Left colon (tissue), 2 donors: ENCODE data around the gene DYRK1A. TPM values are rescaled to one million over a fixed set of nuclear protein-coding genes. Genes with fewer than 3 reads are reported as not detected.

Experiments
- ATAC-seq: fragments of 200-7000 bp; cut with Tn5 transposase; one replicate; pipeline ENCODE4 v1.9.1; 2020; ENCODE audit warnings: mild to moderate bottlenecking, moderate library complexity
- DNase-seq, 2 donors: peaks; one replicate each; pipeline ENCODE4 v3.0.0-alpha.2; 2020
- intact Hi-C, 2 donors: fragments of 100-400 bp; cut with DNase I in 1 of 2; cut with micrococcal nuclease in 1 of 2; formaldehyde crosslinking; loops; one replicate each; pipeline versions ENCODE4 v1.11.2 to v1.14.0; 2022; cut with DNase I, micrococcal nuclease
- total RNA-seq, 2 donors: library from RNA; stranded (reverse); fragmentation: NEBNext Ultra II Directional; extraction: Animal tissue kit (Norgen Biotek cat#: 25700); gene quantifications; one replicate each; pipeline ENCODE4 v1.2.1, GENCODE V29; 2021
- donor health status: DM: no; HTN: no; CAD: no.
- donor health status: DM: yes; HTN: yes; CAD: no.

DYRK1A gene
- total RNA-seq, 2 donors from 2014 or later = 62.0 to 62.1 TPM

DNA sequence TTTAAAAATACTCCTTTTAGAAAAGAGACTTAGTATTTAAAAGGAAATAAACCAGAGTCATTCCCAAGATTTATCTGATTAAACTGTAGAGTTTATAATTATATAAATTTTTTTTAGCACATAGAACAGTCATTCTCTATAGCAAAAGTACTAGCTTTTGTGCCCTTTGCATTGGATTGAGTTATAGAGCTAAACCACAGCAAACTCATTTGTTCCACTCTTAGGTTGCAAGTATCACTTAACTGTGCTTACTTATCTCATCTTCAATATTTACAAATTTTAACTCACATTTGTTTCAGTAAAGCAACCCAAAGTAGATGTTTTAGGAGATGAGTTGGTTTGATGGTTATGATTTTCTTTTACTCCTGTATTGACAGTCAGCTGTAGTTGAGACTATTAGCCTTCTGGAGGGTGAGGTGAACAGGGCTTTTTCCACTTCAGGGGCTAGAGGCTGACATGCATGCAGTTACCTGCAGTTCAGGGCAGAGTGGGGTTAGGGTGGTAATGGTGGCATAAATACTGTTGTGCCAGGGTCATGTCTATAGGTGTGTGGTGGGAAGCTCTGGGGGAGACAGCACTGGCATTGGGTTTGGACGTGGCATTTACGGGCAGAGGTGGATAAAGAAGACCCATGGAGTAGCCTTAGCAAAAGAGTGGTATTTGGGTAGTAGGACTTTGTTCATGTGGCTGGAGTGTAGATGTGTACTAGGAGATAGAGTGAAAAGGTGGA, 42.1 kb downstream of the DYRK1A start:
- DNase-seq (no peak), ATAC-seq (peak; percentile 15)
- intact Hi-C loops = no loop called here

DNA sequence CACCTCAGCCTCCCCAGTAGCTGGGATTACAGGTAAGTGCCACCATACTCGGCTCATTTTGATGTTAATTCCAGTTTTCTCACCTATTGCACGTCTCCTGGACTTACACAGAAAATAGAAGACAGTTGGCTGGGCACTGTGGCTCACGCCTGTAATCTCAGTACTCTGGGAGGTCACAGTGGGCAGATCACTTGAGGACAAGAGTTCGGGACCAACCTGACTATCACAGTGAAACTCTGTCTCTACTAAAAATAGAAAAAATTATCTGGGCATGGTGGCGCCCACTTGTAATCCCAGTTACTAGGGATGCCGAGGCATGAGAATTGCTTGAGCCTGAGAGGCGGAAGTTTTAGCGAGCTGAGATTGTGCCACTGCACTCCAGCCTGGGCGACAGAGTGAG, 44.1 kb downstream of the DYRK1A start:
- ATAC-seq = no peak
- no peak for DNase-seq

DNA sequence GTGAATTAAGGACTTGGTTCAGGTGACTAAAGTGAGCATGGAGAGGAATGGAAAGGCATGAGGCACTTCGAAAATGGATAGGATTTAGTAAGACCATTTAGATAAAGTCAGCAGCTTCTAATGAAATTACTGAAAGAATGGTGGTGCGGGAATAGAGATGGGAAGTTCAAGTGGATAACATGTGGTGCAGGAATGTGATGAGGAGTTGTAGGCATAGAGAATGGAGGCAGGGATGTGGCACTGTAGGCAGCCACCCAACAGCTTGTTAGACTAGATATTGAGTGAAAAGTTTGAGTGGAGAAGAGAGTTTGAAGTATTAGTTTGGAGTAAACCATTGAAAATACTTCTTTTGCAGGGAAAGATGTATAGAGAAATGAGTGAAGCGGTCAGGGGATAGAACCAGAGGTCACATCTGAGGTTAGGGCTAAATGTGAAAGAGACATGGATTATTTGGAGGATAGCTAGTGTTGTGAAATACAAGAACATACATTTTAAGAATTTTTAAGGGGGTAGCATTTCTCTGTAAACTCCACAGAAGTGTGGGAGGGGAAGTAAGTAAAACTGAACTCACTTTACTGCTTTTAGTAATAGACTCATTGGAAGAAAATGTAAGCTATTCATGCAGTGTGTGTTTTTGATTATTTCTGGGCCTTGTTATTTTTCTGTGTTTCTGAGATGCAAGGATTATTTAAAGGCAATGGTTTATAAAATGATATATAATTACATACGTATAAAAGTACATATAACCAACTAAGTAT, 46.2 kb downstream of the DYRK1A start:
- ATAC-seq = no peak
- intact Hi-C loops = no loop called here
- DNase-seq = no peak

More for the DNA sequence above, 44.1 kb downstream of the DYRK1A start:
- intact Hi-C loops = no loop called here

DNA sequence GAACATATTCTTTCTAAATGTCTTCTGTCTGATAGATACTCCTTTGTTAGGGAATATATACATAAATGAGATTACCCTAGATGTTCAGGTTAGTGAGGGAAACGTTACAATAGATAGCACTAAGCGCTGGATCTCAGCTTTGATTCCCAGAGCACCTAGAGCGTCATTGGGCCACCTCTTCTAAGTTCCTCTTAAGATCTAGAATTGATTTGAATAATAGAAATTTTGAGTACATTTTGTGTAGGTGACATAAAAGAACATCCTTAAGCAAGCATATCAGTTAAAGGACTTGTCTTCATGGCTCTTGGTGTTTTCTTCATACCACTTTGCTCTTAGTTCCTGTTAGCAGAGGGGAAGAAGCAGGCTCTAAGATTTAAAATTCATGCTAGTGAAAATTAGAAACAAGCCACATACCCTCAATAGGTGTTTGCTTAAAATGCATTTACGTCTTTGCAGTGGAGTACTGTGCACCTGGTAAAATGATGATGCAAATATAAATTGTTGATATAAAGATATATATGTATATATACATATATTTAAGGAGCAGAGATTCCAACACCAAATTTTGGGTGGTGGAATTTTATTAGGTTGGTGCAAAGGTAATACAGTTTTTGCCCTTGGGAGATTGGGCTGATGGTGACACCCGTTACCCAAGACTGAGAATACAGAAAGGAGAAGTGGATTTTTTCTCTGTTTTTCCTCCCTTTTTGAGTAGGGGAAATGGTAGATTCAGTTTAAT, 47.1 kb downstream of the DYRK1A start:
- DNase-seq (no peak), ATAC-seq (no peak)
- intact Hi-C loops = no loop called here

DNA sequence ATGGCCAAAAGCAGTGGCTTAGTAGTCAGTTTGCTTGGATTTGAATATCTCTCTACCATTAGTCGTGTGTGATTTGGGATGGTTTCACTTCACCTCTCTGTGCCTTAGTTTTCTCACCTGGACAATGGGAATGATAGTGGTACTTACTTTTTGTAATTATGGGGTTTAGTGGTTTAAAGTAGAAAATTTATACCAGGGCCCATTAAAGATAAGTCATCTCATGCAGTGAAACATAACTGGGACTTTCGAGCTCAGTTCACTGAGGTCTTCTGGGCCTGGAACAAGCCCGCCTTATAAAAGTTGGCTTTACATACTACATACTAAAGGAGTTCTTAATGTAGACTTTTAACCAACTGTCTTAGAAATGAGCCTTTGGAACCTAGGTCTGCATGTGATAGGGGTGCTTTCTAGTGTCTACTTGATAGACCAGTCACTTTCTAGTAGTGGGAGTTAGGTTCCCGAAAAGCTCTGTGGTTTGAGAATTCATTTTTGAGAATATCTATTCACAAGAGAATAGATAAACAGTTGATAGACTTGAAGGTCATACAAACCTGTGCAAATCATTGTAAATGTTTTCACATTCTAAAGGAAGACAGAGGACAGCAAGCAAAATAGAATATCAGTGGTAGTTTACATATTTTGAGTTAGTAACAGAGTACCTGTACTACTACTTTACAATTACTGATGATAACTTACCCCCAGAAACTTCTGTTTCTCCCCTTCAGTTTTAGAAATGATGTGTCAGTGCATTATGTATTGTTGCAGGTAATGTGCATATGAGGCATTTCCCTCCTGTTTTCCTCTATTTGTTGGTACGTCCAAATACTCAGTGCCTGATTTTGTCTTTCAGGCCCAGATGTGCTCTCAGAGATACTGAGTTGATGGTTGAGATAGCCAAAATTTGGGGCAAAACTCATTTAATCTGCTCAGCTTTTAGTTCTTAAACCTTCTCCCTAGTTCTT, 48.0 kb downstream of the DYRK1A start:
- intact Hi-C loops = no loop called here
- no peak for ATAC-seq
- DNase-seq = no peak

DNA sequence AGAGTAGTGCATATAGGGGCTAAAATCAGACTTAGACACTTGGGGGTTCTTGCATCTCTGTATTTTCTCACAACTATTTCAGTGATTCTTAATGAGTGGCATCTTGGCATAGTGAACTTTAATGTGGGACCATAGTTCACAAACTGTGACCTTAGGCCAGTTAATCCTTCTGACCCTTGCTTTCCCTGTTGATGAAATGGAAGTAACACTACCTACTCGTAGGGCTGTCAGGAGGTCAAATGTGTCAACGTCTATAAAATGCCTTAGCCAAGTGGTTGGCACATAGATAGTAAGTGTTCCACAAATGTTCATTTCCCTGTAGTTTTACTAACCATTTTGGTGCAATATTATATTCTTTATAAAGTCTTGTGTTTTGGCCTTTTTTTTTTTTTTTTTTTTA, 49.4 kb downstream of the DYRK1A start:
- intact Hi-C loops = no loop called here
- ATAC-seq = peak; percentile 83
- no peak for DNase-seq

DNA sequence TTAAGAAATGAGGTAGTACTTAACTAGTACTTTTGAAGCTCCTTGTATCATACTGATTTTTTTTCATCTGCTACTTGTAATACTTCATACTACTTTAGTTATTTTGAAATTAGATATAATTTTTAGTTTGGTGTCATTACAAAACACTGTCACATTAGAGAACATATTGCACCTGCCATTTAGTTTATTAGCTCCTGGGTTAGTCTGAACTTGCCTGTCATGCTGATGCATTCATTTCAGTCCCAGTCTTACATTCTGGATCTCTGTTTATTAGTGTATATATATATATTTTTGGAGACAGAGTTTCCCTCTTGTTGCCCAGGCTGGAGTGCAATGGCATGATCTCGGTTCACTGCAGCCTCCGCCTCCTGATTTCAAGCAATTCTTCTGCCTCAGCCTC, 50.3 kb downstream of the DYRK1A start:
- ATAC-seq = no peak
- no peak for DNase-seq
- intact Hi-C loops = no loop called here

DNA sequence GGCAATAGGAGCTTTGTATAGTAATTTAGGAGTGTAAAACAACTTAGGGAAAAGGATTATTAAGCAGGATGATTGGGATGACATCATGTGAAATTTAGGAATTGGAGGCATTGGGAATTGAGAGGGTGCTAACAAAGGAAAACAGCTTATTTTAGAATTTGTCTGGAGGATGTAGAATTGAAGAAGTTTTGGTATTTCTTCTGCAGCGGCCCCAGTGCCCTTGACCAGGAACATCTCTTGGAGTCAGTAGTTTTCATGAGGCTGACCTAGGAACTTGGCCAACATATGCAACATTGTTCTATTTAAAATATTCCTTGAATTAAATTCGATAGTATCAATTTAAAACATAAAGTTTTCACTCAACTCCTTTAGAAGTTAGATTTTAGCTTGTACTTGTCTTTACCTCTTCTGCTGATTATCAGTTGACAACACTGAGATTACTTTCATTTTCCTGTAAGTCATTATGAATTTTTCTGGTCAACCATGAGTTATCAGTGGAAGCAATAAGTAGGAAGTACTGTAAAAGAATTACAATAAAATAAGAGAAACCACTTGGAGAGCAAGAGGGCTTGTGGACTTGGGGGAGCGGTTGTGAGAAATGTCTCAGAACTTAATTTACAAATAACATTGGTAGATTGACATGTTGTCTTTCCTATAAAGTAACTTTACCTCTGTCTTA, 52.8 kb downstream of the DYRK1A start:
- no peak for DNase-seq
- intact Hi-C loops = no loop called here
- no peak for ATAC-seq

DNA sequence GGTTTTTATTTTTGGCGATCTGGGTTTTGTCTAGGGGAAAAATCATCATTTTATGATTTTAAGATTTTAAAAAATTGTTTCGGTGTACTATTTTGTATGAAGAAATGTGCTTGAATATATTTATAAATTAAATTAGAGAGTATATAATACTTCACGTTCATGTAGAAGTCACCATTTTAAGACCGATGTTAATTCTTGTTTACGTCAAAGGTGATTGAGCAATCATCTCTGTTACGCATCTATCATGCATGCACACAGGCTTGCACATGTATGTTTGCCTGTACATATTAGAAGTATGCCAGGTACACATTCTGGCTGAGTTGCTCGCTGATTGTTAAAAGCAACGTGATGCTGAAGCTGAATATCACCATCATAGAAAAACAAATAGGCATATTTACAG, 54.7 kb downstream of the DYRK1A start:
- intact Hi-C loops = no loop called here
- ATAC-seq = no peak
- DNase-seq = no peak

DNA sequence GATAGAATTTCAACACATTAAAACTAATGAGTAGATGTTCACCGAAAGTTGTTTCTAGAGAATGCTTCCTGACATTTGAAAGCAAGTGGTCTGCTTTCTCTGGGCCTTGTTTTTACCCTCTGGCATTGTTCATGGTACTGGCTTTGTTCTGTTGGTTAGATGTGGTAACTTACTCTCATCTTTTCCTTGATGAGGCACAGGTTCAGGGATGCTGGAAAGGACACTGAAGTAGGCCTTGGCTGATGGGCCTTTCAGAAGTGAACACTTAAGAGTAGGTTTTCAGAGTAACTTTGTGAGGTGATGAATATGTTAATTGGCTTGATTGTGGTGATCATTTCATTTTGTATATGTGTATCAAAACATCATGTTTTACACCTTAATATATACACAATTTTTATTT, 55.8 kb downstream of the DYRK1A start:
- no peak for ATAC-seq
- DNase-seq = no peak
- intact Hi-C loops = no loop called here

DNA sequence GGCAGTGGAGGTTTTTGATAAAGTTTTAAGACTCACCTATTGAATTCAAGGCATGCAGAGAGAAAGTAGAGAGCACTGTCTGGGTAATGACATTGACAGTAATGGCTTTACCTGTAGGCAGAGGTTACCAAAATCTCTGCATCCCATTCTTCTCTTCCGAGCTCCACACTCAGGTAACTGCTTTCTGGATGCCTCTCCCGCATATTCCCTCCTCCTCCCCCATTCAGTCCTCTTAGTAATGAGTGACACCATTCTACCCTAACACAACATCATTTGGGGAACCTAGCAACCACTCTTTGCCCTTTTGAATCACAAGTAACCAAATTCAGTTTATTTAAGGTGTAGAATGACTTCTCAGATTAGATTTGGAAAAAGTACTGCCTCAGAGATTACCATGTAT, 56.5 kb downstream of the DYRK1A start:
- DNase-seq (no peak), ATAC-seq (no peak)
- intact Hi-C loops = no loop called here

DNA sequence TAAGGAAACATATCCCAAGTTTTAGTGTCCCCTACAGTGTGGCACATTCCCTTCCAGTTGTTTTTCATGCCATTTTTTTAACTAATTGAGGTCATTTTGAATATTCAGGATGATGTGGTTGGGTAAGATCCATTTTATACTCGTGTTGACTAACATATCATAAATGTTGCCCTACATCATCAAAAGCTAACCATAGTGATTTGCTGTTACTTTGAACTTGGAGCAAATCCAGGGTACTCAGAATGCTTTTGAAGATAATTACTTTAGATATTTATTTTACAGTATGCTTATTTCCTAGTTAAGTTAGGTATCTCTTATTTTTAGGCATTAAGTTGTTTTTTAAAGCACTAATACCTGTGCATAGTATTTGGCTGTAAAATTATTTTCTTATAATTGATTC, 57.8 kb downstream of the DYRK1A start:
- DNase-seq = no peak
- ATAC-seq = no peak

DNA sequence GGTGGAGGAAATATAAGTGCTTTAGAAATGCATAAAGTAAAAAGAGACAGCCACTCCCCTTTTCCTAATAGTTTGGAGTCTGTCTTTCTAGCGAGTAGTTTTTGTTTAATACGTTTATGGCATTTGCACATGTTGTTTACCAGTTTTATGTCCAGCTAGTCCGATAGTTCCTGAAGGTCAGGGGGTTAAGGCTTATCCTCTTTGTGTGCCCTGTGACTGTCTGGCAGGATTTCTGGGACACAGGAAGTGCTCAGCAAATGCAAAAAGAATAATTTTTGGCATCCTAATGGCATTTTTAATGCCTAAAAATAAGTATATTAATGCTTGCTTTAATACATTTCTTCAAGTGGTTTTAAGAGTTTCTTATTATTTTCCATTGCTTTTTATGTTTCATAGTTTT, 58.4 kb downstream of the DYRK1A start:
- ATAC-seq (no peak), DNase-seq (no peak)
- intact Hi-C loops = no loop called here

More for the DNA sequence above, 57.8 kb downstream of the DYRK1A start:
- intact Hi-C loops = no loop called here

DNA sequence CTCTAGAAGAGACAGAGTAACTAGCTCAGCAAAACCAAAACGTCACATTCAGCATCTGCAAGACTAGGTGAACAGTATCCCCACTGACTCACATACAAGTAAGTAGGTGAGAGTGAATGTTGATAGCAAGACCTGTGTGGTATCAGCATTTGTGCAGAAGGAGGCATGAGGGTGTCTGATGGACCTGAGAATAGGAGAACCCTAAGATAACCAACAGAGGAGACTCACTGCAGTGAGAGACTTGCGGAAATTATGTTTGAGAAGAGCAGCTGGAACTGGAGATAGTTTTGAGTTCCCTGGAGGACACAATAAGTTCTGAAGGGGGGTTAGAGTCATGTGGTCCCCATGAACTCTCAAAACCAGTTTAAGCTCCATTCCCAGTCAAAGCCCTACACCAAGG, 59.1 kb downstream of the DYRK1A start:
- ATAC-seq = no peak
- intact Hi-C loops = no loop called here
- no peak for DNase-seq

DNA sequence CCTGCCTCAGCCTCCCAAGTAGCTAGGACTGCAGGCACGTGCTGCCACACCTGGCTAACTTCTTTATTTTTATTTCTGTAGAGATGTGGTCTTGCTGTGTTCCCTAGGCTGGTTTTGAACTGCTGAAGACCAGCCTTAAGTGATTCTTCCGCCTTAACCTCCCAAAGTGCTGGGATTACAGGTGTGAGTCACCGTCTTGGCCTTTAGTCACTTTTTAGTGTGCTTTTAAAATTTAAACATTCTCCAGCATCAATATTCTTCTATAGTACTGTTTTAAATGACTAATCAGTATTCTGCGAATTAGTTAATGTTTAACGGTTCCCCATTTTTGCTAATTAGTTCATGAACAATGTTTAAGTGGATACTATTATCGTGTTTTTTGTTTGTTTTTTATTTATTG, 60.6 kb downstream of the DYRK1A start:
- intact Hi-C loops = no loop called here
- ATAC-seq (no peak), DNase-seq (no peak)

DNA sequence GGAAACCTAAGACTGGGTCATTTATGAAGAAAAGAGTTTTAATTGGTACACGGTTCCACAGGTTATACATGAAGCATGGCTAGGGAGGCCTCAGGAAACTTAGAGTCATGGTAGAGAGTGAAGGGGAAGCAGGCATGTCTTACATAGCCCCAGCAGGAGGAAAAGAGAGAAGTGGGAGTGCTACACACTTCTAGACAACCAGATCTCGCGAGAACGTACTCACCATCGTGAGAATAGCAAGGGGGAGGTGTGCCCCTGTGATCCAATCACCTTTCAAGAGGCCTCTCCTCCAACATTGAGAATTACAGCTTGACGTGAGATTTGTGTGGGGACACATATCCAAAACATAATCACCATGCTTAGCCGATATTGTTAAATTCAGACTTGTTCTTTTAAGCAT, 62.8 kb downstream of the DYRK1A start:
- intact Hi-C loops = no loop called here
- DNase-seq (no peak), ATAC-seq (no peak)

DNA sequence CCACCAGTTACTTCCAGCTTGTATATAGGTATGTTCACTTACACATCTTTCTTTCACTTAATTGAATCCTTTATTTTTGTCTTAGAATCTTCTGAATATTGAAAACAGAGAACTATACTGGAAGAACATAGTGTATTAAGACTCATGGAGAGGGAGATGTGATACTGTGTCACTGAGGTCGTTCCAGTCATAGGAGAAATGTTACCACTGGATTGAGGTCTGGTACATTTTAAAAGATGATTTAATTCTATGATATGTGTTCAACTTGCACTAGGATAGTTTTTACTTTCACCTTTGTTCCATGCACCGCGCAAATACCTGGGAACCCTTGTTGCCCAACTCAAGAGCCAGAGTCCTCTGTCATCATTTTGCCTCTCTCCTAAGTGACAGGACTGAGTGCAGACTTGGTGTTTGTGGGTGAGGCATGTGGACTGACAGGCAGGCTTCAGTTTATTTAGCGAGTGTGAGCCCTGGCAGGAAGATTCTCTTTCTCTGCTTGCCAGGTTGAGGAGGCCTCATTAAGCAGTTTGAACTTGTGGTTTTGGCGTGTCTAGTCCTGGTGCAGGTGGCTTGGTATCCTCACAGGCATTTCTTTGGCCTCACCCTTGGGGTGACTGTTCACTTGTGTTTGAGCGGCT, 63.7 kb downstream of the DYRK1A start:
- ATAC-seq (peak; percentile 20), DNase-seq (no peak)
- intact Hi-C loops = no loop called here

DNA sequence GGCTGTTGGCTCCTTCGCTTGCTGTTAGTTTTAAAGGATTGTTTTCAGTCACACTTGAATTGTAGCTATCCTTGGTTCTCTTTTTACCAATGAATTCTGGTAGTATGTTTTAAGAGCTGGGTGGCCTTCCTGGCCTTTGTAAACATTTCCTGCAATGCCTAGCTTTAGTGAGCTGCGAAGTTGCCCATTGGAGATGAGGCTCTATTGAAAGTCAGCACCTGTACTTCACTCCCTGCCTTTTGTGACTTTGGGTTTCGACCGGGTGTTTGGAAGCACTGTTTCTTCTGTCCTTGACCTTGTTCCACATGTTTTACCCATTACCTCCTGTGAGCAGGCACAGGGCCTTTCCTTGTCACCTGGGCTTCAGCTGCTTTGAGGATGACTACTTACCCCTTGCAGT, 64.7 kb downstream of the DYRK1A start:
- ATAC-seq = no peak

More for the DNA sequence above, 64.7 kb downstream of the DYRK1A start:
- DNase-seq = no peak
- intact Hi-C loops = no loop called here
